ENCODE results near the gene APEX1. TPM values are rescaled to one million over a fixed set of nuclear protein-coding genes. Genes with fewer than 3 reads are reported as not detected.

Gene APEX1
- total and polyA plus RNA-seq, 2 experiments from 2014 or later = 89.8 to 124 TPM

DNA sequence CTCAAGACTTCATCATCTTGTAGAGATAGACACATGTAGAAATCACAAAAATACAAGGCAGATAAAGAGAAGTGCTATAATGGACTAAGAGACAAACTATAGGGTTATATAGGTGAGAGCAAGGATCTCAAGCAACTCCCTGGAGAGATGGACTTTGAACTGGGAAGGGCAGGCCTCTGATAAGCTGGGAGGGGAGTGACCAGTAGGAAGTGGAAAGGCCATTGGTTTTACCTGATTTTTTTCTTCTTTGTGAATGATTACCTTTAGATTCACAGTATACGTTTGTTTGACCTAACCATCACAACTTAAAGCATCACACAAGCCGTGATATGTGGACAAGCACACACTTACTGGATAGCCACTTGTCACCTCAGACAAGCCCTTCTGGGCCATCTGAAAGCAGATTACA, 36.5 kb upstream of the APEX1 start:
- H3K79me2 ChIP-seq (ENCODE audit: insufficient read depth) = no peaks in the 10 kb centered on the region
- H3K27ac ChIP-seq = no peak overlapping the region
- H3K4me1 ChIP-seq (ENCODE audit: insufficient read depth) = no peaks in the 10 kb centered on the region
- no peaks in the 10 kb centered on the region for H4K20me1 ChIP-seq (ENCODE audit: insufficient read depth)
- H3K27me3 ChIP-seq (replicated peaks; ENCODE audit: insufficient read depth) = no peaks in the 10 kb centered on the region
- no peaks in the 10 kb centered on the region for H3K9me3 ChIP-seq (ENCODE audit: low read depth)
- H3K9me2 ChIP-seq (ENCODE audit: insufficient read depth) = no peaks in the 10 kb centered on the region
- 48 to 55% methylated on average over 2 of the region's 2 CpGs for WGBS, 2 experiments (ENCODE audit: low coverage in 1 of 2, low lambda C conversion rate in 2 of 2, missing lambda C conversion rate in 2 of 2)
- H3K4me2 ChIP-seq (ENCODE audit: unreplicated experiment) = no peak overlapping the region
- no peaks in the 10 kb centered on the region for H3K36me3 ChIP-seq (ENCODE audit: low read depth)
- no peak for DNase-seq
- no peak overlapping the region for H3K9ac ChIP-seq
- peaks cover 5% of the 10 kb centered on the region; the same call in 1 of the 2 replicates for H3F3A ChIP-seq (ENCODE audit: insufficient read depth)
- no peak overlapping the region for H2AFZ ChIP-seq
- in situ Hi-C loops (cut with MboI) = loop anchor here (5.0 kb wide), 1 partner anchor 194 kb away; no protein-coding TSS in a partner anchor
- TF ChIP-seq EZH2 (IDR thresholded peaks at IDR 0.05; ENCODE audit: insufficient read depth, poor library complexity, severe bottlenecking) (no peak), EZH2phosphoT487 (IDR thresholded peaks at IDR 0.05; ENCODE audit: insufficient read depth, low read depth) (no peak)
- H3K4me3 ChIP-seq = no peak overlapping the region

DNA sequence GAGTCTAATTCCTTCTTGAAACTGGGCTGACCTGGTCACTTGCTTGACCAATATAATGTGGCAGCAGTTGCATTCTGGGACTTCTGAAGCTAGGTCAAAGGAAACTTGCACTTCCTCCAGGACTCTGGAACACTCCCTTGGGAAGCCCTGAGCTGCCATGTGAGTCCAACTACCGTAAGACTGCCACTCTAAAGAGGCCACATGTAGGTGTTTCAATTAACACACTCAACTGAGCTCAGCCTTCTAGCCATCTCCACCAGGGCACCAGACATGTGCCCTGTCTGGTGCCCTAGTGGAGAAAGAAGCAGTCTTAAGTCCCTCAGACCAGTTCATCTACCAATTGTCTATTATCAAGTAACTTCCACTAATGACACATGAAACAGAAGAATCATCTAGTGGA, 35.6 kb upstream of the APEX1 start:
- in situ Hi-C loops (cut with MboI) = loop anchor here (5.0 kb wide), 1 partner anchor 193 kb away; no protein-coding TSS in a partner anchor
- H3K4me3 ChIP-seq = no peak overlapping the region
- no peaks in the 10 kb centered on the region for H3K27me3 ChIP-seq (replicated peaks; ENCODE audit: insufficient read depth)
- H3K9me3 ChIP-seq (ENCODE audit: low read depth) = no peaks in the 10 kb centered on the region
- no peak overlapping the region for H2AFZ ChIP-seq
- no peaks in the 10 kb centered on the region for H4K20me1 ChIP-seq (ENCODE audit: insufficient read depth)
- no peaks in the 10 kb centered on the region for H3F3A ChIP-seq (ENCODE audit: insufficient read depth)
- no peak for TF ChIP-seq EZH2phosphoT487 (IDR thresholded peaks at IDR 0.05; ENCODE audit: insufficient read depth, low read depth)
- no peak for TF ChIP-seq EZH2 (IDR thresholded peaks at IDR 0.05; ENCODE audit: insufficient read depth, poor library complexity, severe bottlenecking)
- no peaks in the 10 kb centered on the region for H3K9me2 ChIP-seq (ENCODE audit: insufficient read depth)
- 21 to 23% methylated on average over 1 of the region's 1 CpG for WGBS, 2 experiments (ENCODE audit: low coverage in 1 of 2, low lambda C conversion rate in 2 of 2, missing lambda C conversion rate in 2 of 2)
- no peaks in the 10 kb centered on the region for H3K36me3 ChIP-seq (ENCODE audit: low read depth)
- H3K79me2 ChIP-seq (ENCODE audit: insufficient read depth) = no peaks in the 10 kb centered on the region
- H3K4me1 ChIP-seq (ENCODE audit: insufficient read depth) = no peaks in the 10 kb centered on the region
- H3K4me2 ChIP-seq (ENCODE audit: unreplicated experiment) = no peak overlapping the region
- no peak overlapping the region for H3K27ac ChIP-seq
- no peak for DNase-seq
- no peak overlapping the region for H3K9ac ChIP-seq

DNA sequence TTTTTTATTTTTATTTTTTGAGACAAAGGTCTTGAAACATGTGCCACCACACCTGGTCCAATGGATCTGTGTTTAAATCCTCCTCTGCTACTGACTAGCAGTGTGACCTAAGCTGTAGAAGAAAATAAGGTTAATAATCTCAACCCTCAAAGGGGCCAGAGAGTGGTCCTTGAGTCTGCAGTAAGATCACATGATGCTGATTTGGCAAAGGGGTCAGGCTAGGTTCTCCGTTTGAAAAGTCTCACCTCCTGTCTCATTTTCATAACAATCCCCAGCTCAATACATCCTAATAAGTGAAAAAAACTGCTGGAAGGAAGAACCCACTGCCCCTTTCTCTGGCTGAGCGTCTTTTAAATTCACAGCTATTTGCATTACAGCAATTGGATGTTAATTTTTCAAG, 33.8 kb upstream of the APEX1 start:
- Histone ChIP-seq H3K4me3 (no peak overlapping the region), H3K27me3 (replicated peaks; ENCODE audit: insufficient read depth) (no peaks in the 10 kb centered on the region), H3K4me1 (ENCODE audit: insufficient read depth) (no peaks in the 10 kb centered on the region), H3K36me3 (ENCODE audit: low read depth) (no peaks in the 10 kb centered on the region), H2AFZ (no peak overlapping the region), H3K9me3 (ENCODE audit: low read depth) (no peaks in the 10 kb centered on the region), H3K9me2 (ENCODE audit: insufficient read depth) (no peaks in the 10 kb centered on the region), H3K27ac (no peak overlapping the region), H3K79me2 (ENCODE audit: insufficient read depth) (no peaks in the 10 kb centered on the region), H4K20me1 (ENCODE audit: insufficient read depth) (no peaks in the 10 kb centered on the region), H3K4me2 (ENCODE audit: unreplicated experiment) (no peak overlapping the region), H3F3A (ENCODE audit: insufficient read depth) (no peaks in the 10 kb centered on the region), H3K9ac (no peak overlapping the region)
- in situ Hi-C loops (cut with MboI) = no loop called here
- 11% methylated on average over 2 of the region's 2 CpGs for whole genome bisulfite sequencing, 2 experiments (ENCODE audit: low coverage in 1 of 2, low lambda C conversion rate in 2 of 2, missing lambda C conversion rate in 2 of 2)
- DNase-seq = no peak
- TF ChIP-seq EZH2 (IDR thresholded peaks at IDR 0.05; ENCODE audit: insufficient read depth, poor library complexity, severe bottlenecking) (no peak), EZH2phosphoT487 (IDR thresholded peaks at IDR 0.05; ENCODE audit: insufficient read depth, low read depth) (no peak)

DNA sequence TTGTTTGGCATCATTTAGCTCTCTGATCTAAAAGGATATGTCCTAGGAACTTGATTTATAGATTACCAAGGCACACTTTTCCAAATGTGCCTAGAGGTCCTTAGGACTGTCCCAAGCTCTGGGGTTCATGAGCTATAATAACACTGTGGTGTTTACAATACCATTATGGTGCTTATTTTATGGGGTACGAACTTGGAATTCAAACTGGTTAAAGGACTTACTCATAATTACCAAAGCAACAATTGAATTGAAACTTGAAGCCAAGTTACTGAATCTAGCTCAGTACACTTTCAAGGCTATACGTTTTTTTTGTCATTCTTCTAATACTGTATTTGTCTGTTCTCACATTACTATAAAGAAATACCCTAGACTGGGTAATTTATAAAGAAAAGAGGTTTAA, 32.1 kb upstream of the APEX1 start:
- H3K9me3 ChIP-seq (ENCODE audit: low read depth) = no peaks in the 10 kb centered on the region
- H3K9ac ChIP-seq = no peak overlapping the region
- no peaks in the 10 kb centered on the region for H3K9me2 ChIP-seq (ENCODE audit: insufficient read depth)
- no peaks in the 10 kb centered on the region for H3K4me1 ChIP-seq (ENCODE audit: insufficient read depth)
- WGBS, 2 experiments (ENCODE audit: low coverage in 1 of 2, low lambda C conversion rate in 2 of 2, missing lambda C conversion rate in 2 of 2) = 26 to 31% methylated on average over 2 of the region's 2 CpGs
- no peak overlapping the region for H2AFZ ChIP-seq
- TF ChIP-seq EZH2 (IDR thresholded peaks at IDR 0.05; ENCODE audit: insufficient read depth, poor library complexity, severe bottlenecking) = no peak
- TF ChIP-seq EZH2phosphoT487 (IDR thresholded peaks at IDR 0.05; ENCODE audit: insufficient read depth, low read depth) = no peak
- H3K27ac ChIP-seq = no peak overlapping the region
- in situ Hi-C loops (cut with MboI) = no loop called here
- H3K36me3 ChIP-seq (ENCODE audit: low read depth) = no peaks in the 10 kb centered on the region
- H3K4me2 ChIP-seq (ENCODE audit: unreplicated experiment) = no peak overlapping the region
- no peak overlapping the region for H3K4me3 ChIP-seq
- no peaks in the 10 kb centered on the region for H3K27me3 ChIP-seq (replicated peaks; ENCODE audit: insufficient read depth)
- no peaks in the 10 kb centered on the region for H3K79me2 ChIP-seq (ENCODE audit: insufficient read depth)
- no peak for DNase-seq
- no peaks in the 10 kb centered on the region for H3F3A ChIP-seq (ENCODE audit: insufficient read depth)
- H4K20me1 ChIP-seq (ENCODE audit: insufficient read depth) = no peaks in the 10 kb centered on the region

DNA sequence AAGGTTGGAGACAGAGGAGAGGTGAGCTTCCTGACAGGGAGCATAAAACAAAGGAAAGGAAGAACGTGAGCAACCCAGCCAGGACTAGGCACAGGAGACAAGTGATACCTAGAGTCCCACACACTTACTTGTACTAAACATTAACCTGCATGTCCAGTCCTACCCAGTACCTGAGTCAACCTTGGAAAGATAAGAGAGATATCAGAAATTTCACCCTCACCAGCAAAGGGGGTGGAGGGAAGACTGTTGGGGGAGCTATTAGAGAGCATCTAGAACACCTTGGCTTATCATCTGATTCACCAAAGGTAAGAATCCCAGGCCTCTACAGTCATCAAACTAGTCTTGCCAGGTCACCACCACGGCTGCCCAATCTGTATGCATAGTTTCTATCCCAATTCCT, 30.2 kb upstream of the APEX1 start:
- no peaks in the 10 kb centered on the region for H3K9me3 ChIP-seq (ENCODE audit: low read depth)
- no peak for TF ChIP-seq EZH2 (IDR thresholded peaks at IDR 0.05; ENCODE audit: insufficient read depth, poor library complexity, severe bottlenecking)
- no peak for TF ChIP-seq EZH2phosphoT487 (IDR thresholded peaks at IDR 0.05; ENCODE audit: insufficient read depth, low read depth)
- H3K27me3 ChIP-seq (replicated peaks; ENCODE audit: insufficient read depth) = no peaks in the 10 kb centered on the region
- in situ Hi-C loops (cut with MboI) = no loop called here
- H3K4me1 ChIP-seq (ENCODE audit: insufficient read depth) = no peaks in the 10 kb centered on the region
- no peak overlapping the region for H3K4me3 ChIP-seq
- H3K79me2 ChIP-seq (ENCODE audit: insufficient read depth) = no peaks in the 10 kb centered on the region
- no peaks in the 10 kb centered on the region for H4K20me1 ChIP-seq (ENCODE audit: insufficient read depth)
- DNase-seq = no peak
- no peak overlapping the region for H3K9ac ChIP-seq
- no peaks in the 10 kb centered on the region for H3K9me2 ChIP-seq (ENCODE audit: insufficient read depth)
- no peaks in the 10 kb centered on the region for H3F3A ChIP-seq (ENCODE audit: insufficient read depth)
- no peak overlapping the region for H3K27ac ChIP-seq
- no peak overlapping the region for H3K4me2 ChIP-seq (ENCODE audit: unreplicated experiment)
- H2AFZ ChIP-seq = no peak overlapping the region
- WGBS, 2 experiments (ENCODE audit: low coverage in 1 of 2, low lambda C conversion rate in 2 of 2, missing lambda C conversion rate in 2 of 2) = 41 to 51% methylated on average over 2 of the region's 2 CpGs
- no peaks in the 10 kb centered on the region for H3K36me3 ChIP-seq (ENCODE audit: low read depth)

Data from GM23248 (cell line).